Measurements from ENCODE around the gene PHF20. TPM values are rescaled to one million over a fixed set of nuclear protein-coding genes. Genes with fewer than 3 reads are reported as not detected.

The PHF20 gene
- total and polyA plus RNA-seq, 2 of the 8 experiments (the other 6 are each of a cell fraction or from before 2014, with no cell fraction given) = 25.6 to 70.1 TPM

DNA sequence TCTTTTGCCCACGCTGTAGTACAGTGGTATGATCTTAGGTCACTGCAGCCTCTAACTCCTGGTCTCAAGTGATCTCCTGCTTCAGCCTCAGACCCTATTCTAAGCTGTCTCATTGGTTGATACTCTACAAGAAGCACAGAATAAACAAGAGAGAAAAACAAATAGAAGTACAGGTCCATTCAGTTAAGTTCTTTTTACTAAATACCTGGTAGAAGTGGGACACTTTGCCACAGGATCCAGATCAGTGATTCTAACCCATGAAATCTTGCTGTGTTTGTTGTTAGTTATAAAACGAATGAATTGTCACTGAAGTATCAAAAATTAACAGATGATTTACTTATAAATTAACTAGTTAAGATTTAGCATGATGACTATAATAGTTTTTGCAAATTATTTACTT, 105.8 kb downstream of the PHF20 start:
- ChIA-PET CTCF (ENCODE audit: partially characterized antibody) (interaction anchor here (0.9 kb wide), 1 partner anchor 75 kb away, joined by 3 read pairs; no protein-coding TSS in a partner anchor), POLR2A (ENCODE audit: partially characterized antibody) (interaction anchor here (12.5 kb wide), 1 partner anchor 139 kb away, joined by 139 read pairs; the partner anchor contains the start of gene RBM39)
- Histone ChIP-seq H3K79me2 (ENCODE audit: control insufficient read depth in 1 of 2, insufficient read depth in 2 of 2, low read length in 2 of 2) (no peaks in the 10 kb centered on the region), H3K18ac (ENCODE audit: extremely low read depth, low read length) (no peak overlapping the region), H3K14ac (ENCODE audit: insufficient read length) (no peak overlapping the region), H3K4me3 (ENCODE audit: extremely low read depth in 1 of 4, insufficient read depth in 2 of 4, low read depth in 3 of 4, low read length in 4 of 4) (no peak overlapping the region), H3K56ac (replicated peaks; ENCODE audit: insufficient read length, low read depth, low read length) (no peak overlapping the region), H3K23me2 (ENCODE audit: low read depth, low read length) (no peaks in the 10 kb centered on the region), H2BK120ac (replicated peaks; ENCODE audit: low read depth, low read length) (no peak overlapping the region), H3K9me3 (ENCODE audit: insufficient read depth in 2 of 2, low read depth in 1 of 2, low read length in 1 of 2) (no peaks in the 10 kb centered on the region), H3K4ac (replicated peaks; ENCODE audit: insufficient read length, low read depth, low read length) (no peak overlapping the region), H3K27me3 (replicated peaks in 1 of 4; ENCODE audit: control insufficient read depth in 3 of 4, extremely low read depth in 1 of 4, insufficient read depth in 3 of 4, low read length in 3 of 4) (no peaks in the 10 kb centered on the region), H3K36me3 (ENCODE audit: control insufficient read depth in 2 of 4, insufficient read depth in 4 of 4, low read length in 3 of 4) (no peaks in the 10 kb centered on the region), H2BK20ac (ENCODE audit: low read length) (no peak overlapping the region), H3K4me2 (ENCODE audit: insufficient read depth in 1 of 2, low read depth in 2 of 2, low read length in 2 of 2) (no peak overlapping the region), H3K79me1 (ENCODE audit: low read depth, low read length) (no peaks in the 10 kb centered on the region), H4K20me1 (replicated peaks in 1 of 2; ENCODE audit: control insufficient read depth in 1 of 2, insufficient read depth in 2 of 2, low read length in 2 of 2) (no peaks in the 10 kb centered on the region), H2BK15ac (ENCODE audit: low read length) (no peak overlapping the region), H2AFZ (ENCODE audit: low read length) (no peak overlapping the region), H2AK5ac (ENCODE audit: low read depth, low read length) (no peak overlapping the region), H4K91ac (replicated peaks; ENCODE audit: insufficient read length, low read length) (no peak overlapping the region), H3K27ac (ENCODE audit: low read depth, low read length) (no peak overlapping the region), H3K4me1 (replicated peaks in 1 of 4; ENCODE audit: control insufficient read depth in 3 of 4, insufficient read depth in 4 of 4, low read length in 3 of 4) (no peaks in the 10 kb centered on the region), H2BK5ac (ENCODE audit: low read depth, low read length) (no peak overlapping the region), H2BK12ac (ENCODE audit: low read depth, low read length) (no peak overlapping the region), H4K5ac (ENCODE audit: insufficient read length, low read depth, low read length) (no peak overlapping the region), H4K8ac (ENCODE audit: extremely low read depth, insufficient read depth, low read length) (no peak overlapping the region), H3K23ac (ENCODE audit: insufficient read length) (no peak overlapping the region), H3K9ac (replicated peaks in 1 of 4; ENCODE audit: extremely low read depth in 1 of 4, low read depth in 3 of 4, low read length in 3 of 4) (no peak overlapping the region)
- TF ChIP-seq SP1 (IDR thresholded peaks at IDR 0.05; ENCODE audit: low read depth, low read length) (no peak), CBX5 (IDR thresholded peaks at IDR 0.05; ENCODE audit: low read depth, low read length) (no peak), SRF (IDR thresholded peaks at IDR 0.05; ENCODE audit: low read depth, low read length) (no peak), TAF1 (IDR thresholded peaks at IDR 0.05; ENCODE audit: low read depth, low read length) (no peak)
- 90% methylated on average over 2 of the region's 2 CpGs; no CpG with 5 or more reads in 1 of the 2 experiments for WGBS, 2 experiments (ENCODE audit: extremely low coverage in 1 of 2, insufficient coverage in 1 of 2, insufficient read length in 1 of 2, insufficient replicate concordance in 2 of 2, low coverage in 1 of 2, low lambda C conversion rate in 2 of 2, missing lambda C conversion rate in 1 of 2)
- DNase-seq (ENCODE audit: low read depth in 1 of 2, low spot score in 2 of 2) (no peak), FAIRE-seq (no peak)
